CD4-positive, CD25-positive, alpha-beta regulatory T cell (primary cell): ENCODE measurements around the gene SMG6. TPM values are rescaled to one million over a fixed set of nuclear protein-coding genes. Genes with fewer than 3 reads are reported as not detected.

Source experiments
- ATAC-seq, 2 donors: fragments of 150-1000 bp; cut with Tn5 transposase; one replicate each; pipeline ENCODE4 v1.10.0; 2021; ENCODE audit warnings: low read depth in 2 of 2, moderate number of reproducible peaks in 2 of 2, moderate library complexity in 1 of 2
- DNase-seq, 3 donors: peaks; one replicate each; pipeline versions ENCODE4 v3.0.0 to v3.0.0-alpha.2; 2012 to 2022; ENCODE audit warnings: mixed read lengths in 1 of 3
- H3K27ac ChIP-seq: one replicate; pipeline ENCODE4 v1.7.0; 2013; ENCODE audit warnings: mild to moderate bottlenecking, low read length; ENCODE audit not compliant: insufficient read depth, poor library complexity, severe bottlenecking
- H3K27me3 ChIP-seq: one replicate; pipeline ENCODE4 v1.7.0; 2013; ENCODE audit warnings: low read length; ENCODE audit not compliant: control insufficient read depth, insufficient read depth
- H3K36me3 ChIP-seq: one replicate; pipeline ENCODE4 v1.7.0; 2013; ENCODE audit warnings: mild to moderate bottlenecking, low read length, moderate library complexity; ENCODE audit not compliant: control insufficient read depth, insufficient read depth
- H3K4me1 ChIP-seq: 2 replicates; pipeline ENCODE4 v1.7.0; 2013; ENCODE audit warnings: mild to moderate bottlenecking, low read length; ENCODE audit not compliant: insufficient read depth, control insufficient read depth, poor library complexity, severe bottlenecking
- H3K4me3 ChIP-seq: one replicate; pipeline ENCODE4 v1.7.0; 2013; ENCODE audit warnings: low read depth, mild to moderate bottlenecking, low read length, moderate library complexity
- H3K9me3 ChIP-seq, 2 experiments: 1 replicate in 1 of 2; 2 replicates in 1 of 2; pipeline ENCODE4 v1.7.0; 2013; ENCODE audit warnings: low read length in 2 of 2, mild to moderate bottlenecking in 1 of 2, moderate library complexity in 1 of 2; ENCODE audit not compliant: control insufficient read depth in 2 of 2
- H3K27ac Mint-ChIP-seq, 3 donors: one replicate each; pipeline ENCODE4 v1.8.0; 2020 to 2022; ENCODE audit warnings: mild to moderate bottlenecking in 3 of 3, mixed read lengths in 3 of 3, moderate library complexity in 2 of 3
- H3K27me3 Mint-ChIP-seq: one replicate; pipeline ENCODE4 v1.8.0; 2022; ENCODE audit warnings: mild to moderate bottlenecking, mixed read lengths
- H3K36me3 Mint-ChIP-seq: one replicate; pipeline ENCODE4 v1.8.0; 2020; ENCODE audit warnings: mixed read lengths
- H3K4me1 Mint-ChIP-seq, 4 donors: one replicate each; pipeline ENCODE4 v1.8.0; 2020 to 2022; ENCODE audit warnings: mixed read lengths in 4 of 4, mild to moderate bottlenecking in 1 of 4
- H3K4me3 Mint-ChIP-seq, 4 donors: one replicate each; pipeline ENCODE4 v1.8.0; 2020 to 2022; ENCODE audit warnings: mild to moderate bottlenecking in 4 of 4, mixed read lengths in 4 of 4, moderate library complexity in 3 of 4
- H3K9me3 Mint-ChIP-seq, 7 donors: one replicate each; pipeline ENCODE4 v1.8.0; 2020 to 2022; ENCODE audit warnings: mixed read lengths in 7 of 7, mild to moderate bottlenecking in 3 of 7, moderate library complexity in 2 of 7
- polyA plus RNA-seq, 4 donors: library from polyadenylated mRNA; unstranded; fragments of 300-500 nt; fragmentation: Illumina TruSeq; gene quantifications; one replicate each; pipeline ENCODE4 v1.2.3, GENCODE V29; 2021
- total RNA-seq: library from RNA; stranded (reverse); gene quantifications from one replicate; pipeline ENCODE4 v1.2.3, GENCODE V29; 2022

The SMG6 gene
- total and polyA plus RNA-seq, 5 donors from 2014 or later: 3.3 to 42.9 (median 4.9) TPM

DNA sequence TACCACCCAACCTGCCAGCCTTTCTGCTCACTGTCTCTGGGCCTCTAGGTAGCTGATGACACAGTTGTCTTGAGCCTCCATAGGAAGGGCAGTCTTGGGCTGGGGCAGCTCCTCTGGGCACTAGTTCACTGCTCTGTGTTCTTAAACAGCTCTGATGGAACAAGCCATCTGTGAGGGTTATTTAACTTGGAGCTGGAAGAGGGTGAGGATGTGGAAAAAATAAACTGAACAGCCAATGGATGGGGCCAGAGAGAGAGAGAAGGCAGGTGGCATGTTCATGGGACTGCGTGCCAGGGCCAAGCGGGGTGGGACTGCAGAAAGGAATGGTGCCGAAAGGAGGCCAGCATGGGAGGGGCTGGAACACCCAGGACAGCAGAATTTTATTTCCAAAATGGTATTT is 196.1 kb downstream of the SMG6 start:
- H3K27ac Mint-ChIP-seq: no peak overlapping the region

GRCh38 chr17:2107050-2107449 is 196.5 kb downstream of the SMG6 start:
- Mint-ChIP-seq H3K9me3 (no peaks in the 10 kb centered on the region), H3K27ac (no peak overlapping the region), H3K4me1 (peaks cover 0 to 13% (median 4%) of the 10 kb centered on the region in 4 donors), H3K36me3 (peaks cover 39% of the 10 kb centered on the region), H3K27me3 (no peaks in the 10 kb centered on the region), H3K4me3 (no peak overlapping the region)
- ATAC-seq (no peak), DNase-seq (no peak)
- no peaks in the 10 kb centered on the region for H3K27me3 ChIP-seq
- no peak overlapping the region for H3K27ac ChIP-seq
- H3K9me3 ChIP-seq: no peaks in the 10 kb centered on the region
- H3K4me1 ChIP-seq: no peaks in the 10 kb centered on the region
- peaks cover 5% of the 10 kb centered on the region for H3K36me3 ChIP-seq
- H3K4me3 ChIP-seq: no peak overlapping the region

More for the DNA sequence above, 196.1 kb downstream of the SMG6 start:
- H3K9me3 ChIP-seq: no peaks in the 10 kb centered on the region
- DNase-seq (no peak), ATAC-seq (no peak)
- Mint-ChIP-seq H3K27me3 (no peaks in the 10 kb centered on the region), H3K4me1 (peaks cover 0 to 13% (median 4%) of the 10 kb centered on the region in 4 donors), H3K9me3 (no peaks in the 10 kb centered on the region), H3K36me3 (peaks cover 38% of the 10 kb centered on the region), H3K4me3 (no peak overlapping the region)
- peaks cover 5% of the 10 kb centered on the region for H3K36me3 ChIP-seq
- H3K4me3 ChIP-seq: no peak overlapping the region
- H3K27me3 ChIP-seq: no peaks in the 10 kb centered on the region
- no peak overlapping the region for H3K27ac ChIP-seq
- H3K4me1 ChIP-seq: no peaks in the 10 kb centered on the region

DNA sequence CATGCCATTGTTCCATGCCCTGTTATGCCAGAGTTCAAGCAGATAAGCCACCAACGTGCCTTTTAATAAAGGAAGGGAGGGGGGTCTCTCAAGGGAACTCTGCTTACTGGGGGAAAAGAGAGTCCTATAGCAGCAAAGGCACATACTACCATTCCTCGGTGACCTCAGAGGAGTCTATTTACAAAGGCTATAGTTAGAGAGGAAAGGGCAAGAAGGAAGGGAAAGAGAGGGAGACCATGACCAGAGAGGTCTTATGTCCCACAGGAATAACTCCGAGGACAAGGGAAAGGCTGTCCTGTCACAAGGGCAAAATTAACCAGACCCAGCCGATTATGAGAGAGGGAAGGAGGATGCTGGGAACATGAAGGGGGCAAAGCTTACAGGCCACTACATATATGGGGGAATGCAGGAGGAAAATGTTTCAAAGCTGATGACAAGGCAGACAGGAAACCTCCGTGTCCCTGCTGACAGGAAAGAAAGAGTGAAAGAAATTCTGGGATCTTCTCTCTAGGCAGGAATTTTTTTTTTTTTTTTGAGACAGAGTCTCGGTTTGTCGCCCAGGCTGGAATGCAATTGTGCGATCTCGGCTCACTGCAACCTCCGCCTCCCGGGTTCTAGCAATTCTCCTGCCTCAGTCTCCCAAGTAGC is 197.2 kb downstream of the SMG6 start:
- no peaks in the 10 kb centered on the region for H3K27me3 ChIP-seq
- no peak overlapping the region for H3K27ac ChIP-seq
- Mint-ChIP-seq H3K9me3 (no peaks in the 10 kb centered on the region), H3K4me1 (peaks cover 0 to 14% (median 8%) of the 10 kb centered on the region in 4 donors), H3K4me3 (no peak overlapping the region), H3K27me3 (no peaks in the 10 kb centered on the region), H3K27ac (no peak overlapping the region), H3K36me3 (peaks cover 35% of the 10 kb centered on the region)
- no peaks in the 10 kb centered on the region for H3K9me3 ChIP-seq
- no peak for DNase-seq
- H3K4me1 ChIP-seq: no peaks in the 10 kb centered on the region
- H3K36me3 ChIP-seq: peaks cover 5% of the 10 kb centered on the region
- H3K4me3 ChIP-seq: no peak overlapping the region
- no peak for ATAC-seq

DNA sequence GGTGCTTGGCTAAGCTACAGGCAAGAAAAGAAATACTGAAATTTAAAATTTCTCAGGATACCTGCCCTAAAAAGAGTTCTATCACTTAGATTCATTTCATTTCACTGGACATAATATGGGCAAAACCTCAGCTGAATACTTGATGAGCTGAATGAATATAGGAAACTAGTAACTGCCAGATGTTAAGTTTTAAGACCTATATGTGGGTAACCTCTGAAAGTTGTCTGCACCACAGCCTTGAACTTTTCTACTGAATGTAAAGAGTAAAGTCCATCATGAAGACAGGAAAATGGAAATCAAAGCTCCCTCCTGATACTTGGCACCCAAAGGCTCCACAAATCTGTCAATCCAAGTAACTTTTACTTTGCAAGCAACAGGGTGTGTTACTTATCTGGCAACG is 197.9 kb downstream of the SMG6 start:
- Mint-ChIP-seq H3K27ac (no peak overlapping the region), H3K4me1 (peaks cover 0 to 16% (median 12%) of the 10 kb centered on the region in 4 donors), H3K36me3 (peaks cover 35% of the 10 kb centered on the region), H3K4me3 (no peak overlapping the region), H3K9me3 (no peaks in the 10 kb centered on the region), H3K27me3 (no peaks in the 10 kb centered on the region)
- Histone ChIP-seq H3K36me3 (peaks cover 5% of the 10 kb centered on the region), H3K4me3 (no peak overlapping the region), H3K4me1 (no peaks in the 10 kb centered on the region), H3K9me3 (no peaks in the 10 kb centered on the region), H3K27me3 (no peaks in the 10 kb centered on the region), H3K27ac (no peak overlapping the region)
- DNase-seq (no peak), ATAC-seq (no peak)

GRCh38 chr17:2102931-2103809 is 200.4 kb downstream of the SMG6 start:
- Histone ChIP-seq H3K27ac (no peak overlapping the region), H3K4me1 (no peaks in the 10 kb centered on the region), H3K4me3 (no peak overlapping the region), H3K27me3 (no peaks in the 10 kb centered on the region), H3K9me3 (no peaks in the 10 kb centered on the region), H3K36me3 (peaks cover 5% of the 10 kb centered on the region)
- Mint-ChIP-seq H3K27ac (peak overlapping the region in 1 of 3 donors; percentile 47), H3K4me3 (peak overlapping the region in 1 of 4 donors; percentile 18), H3K36me3 (peaks cover 34% of the 10 kb centered on the region), H3K27me3 (no peaks in the 10 kb centered on the region), H3K9me3 (no peaks in the 10 kb centered on the region), H3K4me1 (peaks cover 3 to 14% (median 11%) of the 10 kb centered on the region in 4 donors)
- no peak for DNase-seq
- no peak for ATAC-seq

- Histone ChIP-seq H3K4me1 (no peaks in the 10 kb centered on the region), H3K36me3 (peaks cover 8% of the 10 kb centered on the region), H3K4me3 (no peak overlapping the region), H3K27me3 (no peaks in the 10 kb centered on the region), H3K27ac (no peak overlapping the region), H3K9me3 (no peaks in the 10 kb centered on the region)
- DNase-seq (peak in 2 of 3 donors; percentile 29 to 61), ATAC-seq (peak; percentile 53 to 71)
- Mint-ChIP-seq H3K4me3 (no peak overlapping the region), H3K27me3 (no peaks in the 10 kb centered on the region), H3K27ac (no peak overlapping the region), H3K9me3 (no peaks in the 10 kb centered on the region), H3K36me3 (peaks cover 27% of the 10 kb centered on the region), H3K4me1 (peaks cover 4 to 11% (median 10%) of the 10 kb centered on the region in 4 donors)
These were observed 201.9 kb downstream of the SMG6 start for GRCh38 chr17:2101448-2102257.

DNA sequence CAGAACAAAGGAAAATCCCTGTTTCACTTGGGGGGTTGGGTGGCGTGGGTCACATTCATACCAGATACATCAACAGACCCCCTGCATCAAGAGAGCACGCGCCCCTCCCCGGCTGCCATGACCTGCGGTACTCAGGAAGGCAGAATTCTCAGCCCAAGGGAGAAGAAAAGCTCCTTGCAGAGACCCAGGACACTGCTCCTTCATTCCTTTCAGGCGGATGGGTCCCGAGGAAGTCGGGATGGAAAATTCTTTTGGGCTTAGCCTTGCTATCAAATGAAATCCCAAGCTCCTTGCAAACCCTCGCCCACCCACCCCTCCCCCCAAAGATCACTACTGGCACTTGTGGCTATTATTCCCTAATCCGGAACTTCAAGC is 208.1 kb downstream of the SMG6 start:
- H3K36me3 Mint-ChIP-seq: peaks cover 10% of the 10 kb centered on the region

More for the DNA sequence above, 208.1 kb downstream of the SMG6 start:
- H3K36me3 ChIP-seq: peaks cover 3% of the 10 kb centered on the region
- no peak overlapping the region for H3K27ac ChIP-seq
- DNase-seq (no peak), ATAC-seq (no peak)
- peaks cover 3% of the 10 kb centered on the region for H3K4me1 ChIP-seq
- Mint-ChIP-seq H3K27me3 (no peaks in the 10 kb centered on the region), H3K4me1 (peaks cover 4 to 18% (median 15%) of the 10 kb centered on the region in 4 donors), H3K9me3 (no peaks in the 10 kb centered on the region), H3K27ac (peak overlapping the region in 1 of 3 donors; percentile 52), H3K4me3 (no peak overlapping the region)
- no peak overlapping the region for H3K4me3 ChIP-seq
- no peaks in the 10 kb centered on the region for H3K9me3 ChIP-seq
- no peaks in the 10 kb centered on the region for H3K27me3 ChIP-seq
